HepG2 (cell line): Measurements from ENCODE around the gene CCDC85C. TPM values are rescaled to one million over a fixed set of nuclear protein-coding genes. Genes with fewer than 3 reads are reported as not detected.

Source experiments
- ATAC-seq: fragments of 200-7000 bp; cut with Tn5 transposase; 3 replicates; pipeline ENCODE4 v1.9.1; 2020; ENCODE audit warnings: mild to moderate bottlenecking, moderate library complexity
- BruUV-seq: library from RNA; stranded (reverse); fragments of 400-500 nt; replicated peaks from 2 replicates; lab custom pipeline; 2021; lab: Mats Ljungman, UMichigan
- CTCF ChIA-PET: fragments of 300-600 bp; formaldehyde crosslinking; extraction: SDS; loops from one replicate; lab custom pipeline; 2021; ENCODE audit warnings: low total read pairs, inconsistent platforms, low intra/inter-chr PET ratio; lab: Yijun Ruan, JAX
- POLR2A ChIA-PET: fragments of 350-600 bp; sonication (Branson Sonifier 250); formaldehyde crosslinking; loops from one replicate; lab custom pipeline; 2020; ENCODE audit warnings: antibody characterized with exemption, inconsistent platforms; lab: Yijun Ruan, JAX
- DNase-seq: peaks from one replicate; pipeline ENCODE4 v3.0.0-alpha.2; 2015; ENCODE audit warnings: low spot score
- FAIRE-seq: peaks from 3 replicates; lab custom pipeline; 2011; peaks lifted over from hg19 to GRCh38; lab: Jason Lieb, UNC
- H2AFZ ChIP-seq: one replicate; pipeline ENCODE4 v1.6.1; 2011; ENCODE audit warnings: low read length, inconsistent platforms
- H3K27ac ChIP-seq: fragments of 300-600 bp; 3 replicates; pipeline ENCODE4 v1.8.0; 2011; ENCODE audit warnings: mixed run types, mild to moderate bottlenecking, mixed read lengths, low read length, inconsistent platforms; ENCODE audit not compliant: insufficient read depth; ENCODE audit errors: extremely low read length
- H3K27me3 ChIP-seq, 2 experiments: fragments of 200-600 bp in 1 of 2; 2 replicates in 1 of 2; 3 replicates in 1 of 2; pipeline versions ENCODE4 v1.6.0 to v1.8.0; 2011; ENCODE audit warnings: low read length in 2 of 2, mild to moderate bottlenecking in 2 of 2, moderate library complexity in 2 of 2, inconsistent platforms in 1 of 2; ENCODE audit not compliant: insufficient read depth in 2 of 2, control insufficient read depth in 1 of 2
- H3K36me3 ChIP-seq, 2 experiments: fragments of 200-600 bp in 1 of 2; replicated peaks in 1 of 2; 2 replicates in 1 of 2; 3 replicates in 1 of 2; pipeline versions ENCODE4 v1.5.1 to v1.8.0; 2011; ENCODE audit warnings: low read length in 2 of 2, inconsistent platforms in 1 of 2; ENCODE audit not compliant: insufficient read depth in 2 of 2, control insufficient read depth in 1 of 2
- H3K4me1 ChIP-seq: 2 replicates; pipeline ENCODE4 v1.5.1; 2012; ENCODE audit warnings: low read length, inconsistent platforms; ENCODE audit not compliant: insufficient read depth
- H3K4me2 ChIP-seq: 2 replicates; pipeline ENCODE4 v1.6.0; 2011; ENCODE audit warnings: low read depth, low read length, inconsistent platforms
- H3K4me3 ChIP-seq, 3 experiments: fragments of 200-600 bp in 1 of 3; sonication (generic), shearing (Covaris generic) in 1 of 3; replicated peaks in 1 of 3; 2 replicates each; pipeline ENCODE4 v1.5.1; 2011 to 2016; ENCODE audit warnings: low read length in 3 of 3, inconsistent platforms in 2 of 3, low read depth in 2 of 3, mild to moderate bottlenecking in 2 of 3, control low read depth in 1 of 3, mixed read lengths in 1 of 3; ENCODE audit not compliant: insufficient read depth in 1 of 3
- H3K79me2 ChIP-seq: one replicate; pipeline ENCODE4 v1.6.1; 2011; ENCODE audit warnings: low read length, inconsistent platforms; ENCODE audit not compliant: insufficient read depth
- H3K9ac ChIP-seq: 2 replicates; pipeline ENCODE4 v1.6.0; 2011; ENCODE audit warnings: mild to moderate bottlenecking, low read depth, low read length, inconsistent platforms; ENCODE audit not compliant: insufficient read depth
- H3K9me3 ChIP-seq: 2 replicates; pipeline ENCODE4 v1.5.1; 2012; ENCODE audit warnings: mild to moderate bottlenecking, low read length
- H4K20me1 ChIP-seq: 2 replicates; pipeline ENCODE4 v1.6.0; 2011; ENCODE audit warnings: inconsistent platforms, mild to moderate bottlenecking, low read length, moderate library complexity; ENCODE audit not compliant: insufficient read depth
- BORCS8-MEF2B ChIP-seq: sonication (generic); formaldehyde crosslinking; IDR thresholded peaks from 2 replicates; pipeline ENCODE4 v1.8.0; 2022; ENCODE audit warnings: mild to moderate bottlenecking, missing genetic modification reagents
- DPF2 ChIP-seq: sonication (generic); formaldehyde crosslinking; IDR thresholded peaks from 2 replicates; pipeline ENCODE4 v1.4.0; 2020; ENCODE audit warnings: mild to moderate bottlenecking, low read depth, missing genetic modification reagents, borderline replicate concordance
- GATA4 ChIP-seq: sonication (generic); IDR thresholded peaks from 2 replicates; pipeline ENCODE4 v1.6.1; 2016; ENCODE audit warnings: antibody characterized with exemption, low read depth, borderline replicate concordance
- HDAC2 ChIP-seq: sonication (generic); formaldehyde crosslinking; IDR thresholded peaks from 2 replicates; pipeline ENCODE4 v1.4.0; 2020; ENCODE audit warnings: missing genetic modification reagents
- HNRNPL ChIP-seq: fragments of 200-400 bp; formaldehyde crosslinking; IDR thresholded peaks from 2 replicates; pipeline ENCODE4 v1.6.1; 2017; ENCODE audit warnings: mild to moderate bottlenecking, low read depth, low read length
- JDP2 ChIP-seq: sonication (generic); formaldehyde crosslinking; IDR thresholded peaks from 2 replicates; pipeline ENCODE4 v1.8.1; 2022; ENCODE audit warnings: missing genetic modification reagents, borderline replicate concordance
- LCORL ChIP-seq, 2 experiments: fragments of 450-650 bp in 1 of 2; sonication (generic) in 1 of 2; formaldehyde crosslinking in 1 of 2; IDR thresholded peaks; 2 replicates each; pipeline versions ENCODE4 v1.5.0 to v1.6.1; 2017 to 2020; ENCODE audit warnings: antibody characterized with exemption in 1 of 2, missing genetic modification reagents in 1 of 2
- PITX1 ChIP-seq: sonication (generic); formaldehyde crosslinking; IDR thresholded peaks from 2 replicates; pipeline ENCODE4 v1.5.1; 2020; ENCODE audit warnings: mild to moderate bottlenecking, missing genetic modification reagents
- SALL1 ChIP-seq: sonication (generic); formaldehyde crosslinking; IDR thresholded peaks from 2 replicates; pipeline ENCODE4 v1.8.0; 2022; ENCODE audit warnings: mild to moderate bottlenecking, missing genetic modification reagents
- TFAP4 ChIP-seq: sonication (generic); IDR thresholded peaks from 2 replicates; pipeline ENCODE4 v1.6.1; 2016; ENCODE audit warnings: low read depth, borderline replicate concordance
- ZBTB7B ChIP-seq: sonication (generic); formaldehyde crosslinking; IDR thresholded peaks from 2 replicates; pipeline ENCODE4 v1.4.0; 2020; ENCODE audit warnings: missing genetic modification reagents
- ZNF263 ChIP-seq: sonication (generic); formaldehyde crosslinking; IDR thresholded peaks from 2 replicates; pipeline ENCODE4 v1.4.0; 2020; ENCODE audit warnings: missing genetic modification reagents
- ZNF383 ChIP-seq: sonication (generic); formaldehyde crosslinking; IDR thresholded peaks from 2 replicates; pipeline ENCODE4 v1.4.0; 2020; ENCODE audit warnings: missing genetic modification reagents, mild to moderate bottlenecking, borderline replicate concordance
- ZNF704 ChIP-seq: sonication (generic); formaldehyde crosslinking; IDR thresholded peaks from 2 replicates; pipeline ENCODE4 v1.8.1; 2023; ENCODE audit warnings: mild to moderate bottlenecking, inconsistent platforms, moderate library complexity, missing genetic modification reagents, borderline replicate concordance
- WGBS: methylation state at CpG from one replicate; pipeline ENCODE4 v1.1.6; 2017; ENCODE audit warnings: low lambda C conversion rate; 5-methylcytosine and 5-hydroxymethylcytosine counted together
- in situ Hi-C: cut with HindIII; loops from 2 replicates; pipeline ENCODE4 v1.10.0; 2017; ENCODE audit warnings: low pct_unique_long_range_greater_than_20kb; ENCODE audit not compliant: extremely low pct_ligation_motif_present
- intact Hi-C: fragments of 100-400 bp; cut with micrococcal nuclease; formaldehyde crosslinking; loops from one replicate; pipeline ENCODE4 v1.10.0; 2022; ENCODE audit not compliant: unreplicated experiment
- polyA plus RNA-seq, 8 experiments: library from polyadenylated mRNA; depleted of rRNA in 3 of 8; stranded (reverse) in 7 of 8; unstranded in 1 of 8; fragments of >200 nt; fragmentation: Illumina TruSeq in 4 of 8; extraction: Trizol in 4 of 8; gene quantifications; 2 replicates each; pipeline versions ENCODE4 v1.2.1 to v1.2.3, GENCODE V29; 2011 to 2016; ENCODE audit warnings: low read depth in 4 of 8, missing spikeins in 1 of 8, mixed read lengths in 1 of 8; ENCODE audit not compliant: insufficient read depth in 1 of 8
- total RNA-seq, 5 experiments: library from RNA; depleted of rRNA; stranded (reverse); fragments of >200 nt; fragmentation: Illumina TruSeq; extraction: Trizol; gene quantifications; 2 replicates each; pipeline ENCODE4 v1.2.3, GENCODE V29; 2016; ENCODE audit warnings: low read depth in 1 of 5
- TF ChIP-seq, protein P1 (sequence below): sonication (generic); formaldehyde crosslinking; conservative IDR thresholded peaks from 2 replicates; pipeline ENCODE4 v1.4.0; 2020; ENCODE audit warnings: missing genetic modification reagents
- TF ChIP-seq, protein P2 (sequence below): sonication (generic); formaldehyde crosslinking; IDR thresholded peaks from 2 replicates; pipeline ENCODE4 v1.9.0; 2021; ENCODE audit warnings: missing genetic modification reagents, borderline replicate concordance

The CCDC85C gene
- total and polyA plus RNA-seq, 2 of the 13 experiments (the other 11 are each of a cell fraction or from before 2014, with no cell fraction given) = 18.8 to 43.8 TPM

GRCh38 chr14:99574099-99574880 is 29.7 kb downstream of the CCDC85C start:
- in situ Hi-C loops (no loop called here), intact Hi-C loops (loop anchor here (1.0 to 2.0 kb wide), 2 partner anchors 19 to 55 kb away; no protein-coding TSS in a partner anchor)
- no TSS peak for BruUV-seq
- H4K20me1 ChIP-seq = peaks cover 36% of the 10 kb centered on the region
- H2AFZ ChIP-seq = no peak overlapping the region
- H3K27me3 ChIP-seq = no peaks in the 10 kb centered on the region; a peak in 1 of 5 replicates
- 20% methylated on average over 7 of the region's 11 CpGs for WGBS
- H3K9ac ChIP-seq = peak overlapping the region; percentile 11; the same call in 1 of the 2 replicates
- H3K9me3 ChIP-seq = no peaks in the 10 kb centered on the region
- H3K36me3 ChIP-seq = peaks cover 2 to 9% of the 10 kb centered on the region in 2 experiments; a peak in 3 of 5 replicates
- peak overlapping the region in 1 of 3 experiments; percentile 44; a peak in 1 of 6 replicates for H3K4me3 ChIP-seq
- H3K79me2 ChIP-seq = peaks cover 94% of the 10 kb centered on the region
- H3K4me2 ChIP-seq = peak overlapping the region; percentile 64
- H3K27ac ChIP-seq = peak overlapping the region; percentile 64
- ChIA-PET POLR2A (interaction anchor here (1.1 to 3.7 kb wide), 9 partner anchors 9 to 93 kb away, joined by 3 to 21 read pairs (median 8); partner anchors contain the start of genes CCDC85C, CCNK and SETD3), CTCF (no interaction called here)
- DNase-seq (peak; percentile 73), FAIRE-seq (peak; percentile 83), ATAC-seq (peak; percentile 67)
- H3K4me1 ChIP-seq = peaks cover 84% of the 10 kb centered on the region
- TF ChIP-seq TFAP4 (peak; percentile 77; the same call in 1 of the 2 replicates), ZNF263 (CRISPR knock-in tag) (0 out of 2 replicates have a peak, but pooled peaks have one; percentile 15), HDAC2 (peak; percentile 25; the same call in 1 of the 2 replicates), PITX1 (0 out of 2 replicates have a peak, but pooled peaks have one; percentile 23), JDP2 (CRISPR knock-in tag) (no peak), BORCS8-MEF2B (no peak), HNRNPL (0 out of 2 replicates have a peak, but pooled peaks have one; percentile 44), SALL1 (CRISPR knock-in tag) (0 out of 2 replicates have a peak, but pooled peaks have one; percentile 24), ZNF383 (CRISPR knock-in tag) (0 out of 2 replicates have a peak, but pooled peaks have one; percentile 27), ZNF704 (CRISPR knock-in tag) (no peak), LCORL (IDR thresholded peaks at IDR 0.05) (no peak), LCORL (CRISPR knock-in tag; IDR thresholded peaks at IDR 0.05) (peak; percentile 91), ZBTB7B (CRISPR knock-in tag) (0 out of 2 replicates have a peak, but pooled peaks have one; percentile 10), GATA4 (peak; percentile 21; the same call in 1 of the 2 replicates), DPF2 (CRISPR knock-in tag) (peak; percentile 28; the same call in 1 of the 2 replicates)
- TF ChIP-seq, protein P1, sequence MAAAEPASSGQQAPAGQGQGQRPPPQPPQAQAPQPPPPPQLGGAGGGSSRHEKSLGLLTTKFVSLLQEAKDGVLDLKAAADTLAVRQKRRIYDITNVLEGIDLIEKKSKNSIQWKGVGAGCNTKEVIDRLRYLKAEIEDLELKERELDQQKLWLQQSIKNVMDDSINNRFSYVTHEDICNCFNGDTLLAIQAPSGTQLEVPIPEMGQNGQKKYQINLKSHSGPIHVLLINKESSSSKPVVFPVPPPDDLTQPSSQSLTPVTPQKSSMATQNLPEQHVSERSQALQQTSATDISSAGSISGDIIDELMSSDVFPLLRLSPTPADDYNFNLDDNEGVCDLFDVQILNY (CRISPR knock-in tag) = no peak
- TF ChIP-seq, protein P2, sequence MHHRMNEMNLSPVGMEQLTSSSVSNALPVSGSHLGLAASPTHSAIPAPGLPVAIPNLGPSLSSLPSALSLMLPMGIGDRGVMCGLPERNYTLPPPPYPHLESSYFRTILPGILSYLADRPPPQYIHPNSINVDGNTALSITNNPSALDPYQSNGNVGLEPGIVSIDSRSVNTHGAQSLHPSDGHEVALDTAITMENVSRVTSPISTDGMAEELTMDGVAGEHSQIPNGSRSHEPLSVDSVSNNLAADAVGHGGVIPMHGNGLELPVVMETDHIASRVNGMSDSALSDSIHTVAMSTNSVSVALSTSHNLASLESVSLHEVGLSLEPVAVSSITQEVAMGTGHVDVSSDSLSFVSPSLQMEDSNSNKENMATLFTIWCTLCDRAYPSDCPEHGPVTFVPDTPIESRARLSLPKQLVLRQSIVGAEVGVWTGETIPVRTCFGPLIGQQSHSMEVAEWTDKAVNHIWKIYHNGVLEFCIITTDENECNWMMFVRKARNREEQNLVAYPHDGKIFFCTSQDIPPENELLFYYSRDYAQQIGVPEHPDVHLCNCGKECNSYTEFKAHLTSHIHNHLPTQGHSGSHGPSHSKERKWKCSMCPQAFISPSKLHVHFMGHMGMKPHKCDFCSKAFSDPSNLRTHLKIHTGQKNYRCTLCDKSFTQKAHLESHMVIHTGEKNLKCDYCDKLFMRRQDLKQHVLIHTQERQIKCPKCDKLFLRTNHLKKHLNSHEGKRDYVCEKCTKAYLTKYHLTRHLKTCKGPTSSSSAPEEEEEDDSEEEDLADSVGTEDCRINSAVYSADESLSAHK = no peak
